HepG2 (cell line): ENCODE data around the gene IL17RC.

Experiments used
- EZH2 ChIP-seq: conservative IDR thresholded peaks from 2 replicates; pipeline ENCODE4 v1.6.1; 2012; ENCODE audit warnings: mild to moderate bottlenecking, low read depth, low read length, moderate library complexity
- GTF3A ChIP-seq: sonication (generic); formaldehyde crosslinking; conservative IDR thresholded peaks from 2 replicates; pipeline ENCODE4 v1.4.0; 2020; ENCODE audit warnings: mild to moderate bottlenecking, missing genetic modification reagents
- MXI1 ChIP-seq: IDR thresholded peaks from 3 replicates; pipeline ENCODE4 v1.6.1; 2012; ENCODE audit warnings: low read depth, low read length, inconsistent platforms, borderline replicate concordance
- MYNN ChIP-seq: sonication (generic); formaldehyde crosslinking; IDR thresholded peaks from 2 replicates; pipeline ENCODE4 v1.4.0; 2020; ENCODE audit warnings: mild to moderate bottlenecking, low read depth, missing genetic modification reagents
- TEAD2 ChIP-seq: sonication (generic); formaldehyde crosslinking; IDR thresholded peaks from 2 replicates; pipeline ENCODE4 v1.9.0; 2021; ENCODE audit warnings: missing genetic modification reagents
- ZNF274 ChIP-seq: sonication (generic); formaldehyde crosslinking; IDR thresholded peaks from 2 replicates; pipeline ENCODE4 v1.5.1; 2020; ENCODE audit warnings: mild to moderate bottlenecking, missing genetic modification reagents
- ZNF770 ChIP-seq: sonication (generic); formaldehyde crosslinking; IDR thresholded peaks from 2 replicates; pipeline ENCODE4 v1.5.0; 2020; ENCODE audit warnings: mild to moderate bottlenecking, missing genetic modification reagents
- ZNF790 ChIP-seq: sonication (generic); formaldehyde crosslinking; IDR thresholded peaks from 2 replicates; pipeline ENCODE4 v1.8.0; 2022; ENCODE audit warnings: missing genetic modification reagents, mild to moderate bottlenecking, borderline replicate concordance
- TF ChIP-seq, protein P1 (sequence below): sonication (generic); formaldehyde crosslinking; IDR thresholded peaks from 2 replicates; pipeline ENCODE4 v1.4.0; 2020; ENCODE audit warnings: missing genetic modification reagents

DNA sequence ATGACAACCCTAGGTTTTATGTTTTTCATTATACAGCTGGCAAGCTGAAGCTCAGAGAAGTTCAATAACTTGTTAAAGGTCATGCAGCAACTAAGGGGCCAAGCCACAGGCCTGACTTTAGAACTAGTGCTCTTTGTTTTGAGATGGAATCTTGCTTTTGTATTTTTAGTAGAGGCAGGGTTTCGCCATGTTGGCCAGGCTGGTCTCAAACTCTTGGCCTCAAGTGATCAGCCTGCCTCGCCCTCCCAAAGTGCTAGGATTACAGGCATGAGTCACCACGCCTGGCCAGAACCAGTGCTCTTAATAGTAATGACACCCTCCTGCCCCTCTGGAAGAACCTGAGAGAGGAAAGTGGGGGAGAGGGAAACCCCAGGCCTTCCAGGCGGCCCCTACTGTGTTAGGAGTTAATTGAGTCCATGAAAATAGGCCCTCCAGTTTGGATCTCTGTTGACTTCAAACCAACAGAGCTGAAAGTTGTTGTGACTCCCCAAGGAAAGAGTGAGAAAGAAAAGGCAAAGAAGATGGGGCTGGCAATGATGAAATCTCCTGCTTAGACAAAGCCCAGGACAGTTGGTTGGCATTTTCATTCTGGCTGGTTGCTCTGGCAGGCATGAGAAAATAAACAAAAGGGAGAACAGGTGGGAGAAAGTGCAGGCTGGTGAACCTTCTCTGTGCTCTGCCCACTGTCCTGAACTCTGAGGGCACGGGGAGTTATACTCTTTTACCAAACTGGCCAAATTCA, 38.9 kb downstream of the IL17RC start:
- TF ChIP-seq TEAD2 (no peak), MXI1 (no peak), ZNF790 (CRISPR knock-in tag) (no peak), EZH2 (no peak), ZNF274 (CRISPR knock-in tag) (no peak), ZNF770 (no peak), GTF3A (no peak), MYNN (CRISPR knock-in tag) (no peak)
- TF ChIP-seq, protein P1, sequence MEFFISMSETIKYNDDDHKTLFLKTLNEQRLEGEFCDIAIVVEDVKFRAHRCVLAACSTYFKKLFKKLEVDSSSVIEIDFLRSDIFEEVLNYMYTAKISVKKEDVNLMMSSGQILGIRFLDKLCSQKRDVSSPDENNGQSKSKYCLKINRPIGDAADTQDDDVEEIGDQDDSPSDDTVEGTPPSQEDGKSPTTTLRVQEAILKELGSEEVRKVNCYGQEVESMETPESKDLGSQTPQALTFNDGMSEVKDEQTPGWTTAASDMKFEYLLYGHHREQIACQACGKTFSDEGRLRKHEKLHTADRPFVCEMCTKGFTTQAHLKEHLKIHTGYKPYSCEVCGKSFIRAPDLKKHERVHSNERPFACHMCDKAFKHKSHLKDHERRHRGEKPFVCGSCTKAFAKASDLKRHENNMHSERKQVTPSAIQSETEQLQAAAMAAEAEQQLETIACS: no peak
